Measurements from ENCODE around the gene TBC1D22B.

Gene TBC1D22B

GRCh38 chr6:37362101-37362828, 104.7 kb downstream of the TBC1D22B start:
- DNase-seq: no peak

DNA sequence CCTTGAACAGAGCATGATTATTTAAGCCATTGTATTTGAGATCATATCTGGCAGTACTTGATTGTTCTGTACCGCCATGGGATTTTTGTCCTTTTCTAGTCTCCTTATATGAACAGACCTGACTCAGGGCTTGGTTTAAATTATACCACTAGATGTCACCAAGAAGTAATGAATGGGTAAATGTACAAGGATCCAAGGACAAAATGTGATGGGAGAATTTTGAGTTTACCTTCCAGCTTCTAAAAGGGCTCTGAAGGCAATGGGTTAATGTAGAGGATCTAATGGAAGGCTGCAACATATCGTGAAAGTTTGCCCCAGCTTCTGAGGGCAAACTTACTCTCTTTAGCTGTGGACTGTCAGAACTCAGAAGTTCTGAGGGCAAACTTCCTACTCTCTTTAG, 108.2 kb downstream of the TBC1D22B start:
- no peak for DNase-seq

- no peak for DNase-seq
Measured at GRCh38 chr6:37366910-37367309, 109.3 kb downstream of the TBC1D22B start.

- DNase-seq: no peak
Measured at GRCh38 chr6:37368961-37369320, 111.4 kb downstream of the TBC1D22B start.

- no peak for DNase-seq
Measured at GRCh38 chr6:37369321-37370201, 112.0 kb downstream of the TBC1D22B start.

DNA sequence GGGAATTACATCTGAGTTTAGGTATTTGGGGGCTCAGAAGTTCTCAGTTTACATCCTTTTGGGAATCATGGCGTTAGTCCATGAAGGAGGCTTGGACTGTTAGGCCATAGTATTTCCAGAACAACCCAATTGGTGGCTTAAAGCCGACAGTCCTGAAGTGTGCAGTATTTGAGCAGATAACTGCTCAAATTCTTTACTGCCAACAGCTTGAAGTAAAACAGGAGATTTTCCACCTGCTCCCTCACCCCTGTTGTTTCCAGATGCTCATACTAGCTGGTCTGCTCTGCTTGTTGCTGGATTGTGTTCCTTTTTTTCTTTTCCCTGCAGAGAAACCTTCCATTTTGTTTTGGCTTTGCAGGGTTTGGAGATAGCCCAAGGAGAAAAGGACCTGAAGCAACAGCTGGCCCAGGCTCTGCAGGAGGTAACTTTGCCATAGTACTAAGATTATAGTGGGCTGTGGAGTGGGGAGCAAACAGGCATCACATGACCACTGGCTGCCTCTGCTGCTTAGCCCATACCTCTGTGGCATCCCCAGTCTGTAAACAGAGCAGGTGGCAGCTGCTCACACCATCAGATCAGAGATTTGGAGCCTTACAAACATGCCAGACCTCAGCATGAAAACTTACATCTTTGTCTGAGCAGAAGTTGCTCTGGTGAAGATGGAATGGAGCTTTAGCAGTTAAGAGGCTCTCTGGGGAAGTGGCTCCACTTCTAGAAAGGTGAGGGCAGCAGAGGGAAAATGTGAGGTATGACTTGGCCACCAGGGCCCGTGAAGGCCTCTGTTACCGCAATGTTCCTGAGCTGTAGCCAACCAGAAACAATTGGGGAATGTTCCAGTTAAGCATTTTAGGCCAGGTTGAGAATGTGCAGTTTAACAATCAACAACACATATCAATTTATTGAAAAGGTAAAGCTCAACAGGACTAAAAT, 113.8 kb downstream of the TBC1D22B start:
- DNase-seq: no peak

DNA sequence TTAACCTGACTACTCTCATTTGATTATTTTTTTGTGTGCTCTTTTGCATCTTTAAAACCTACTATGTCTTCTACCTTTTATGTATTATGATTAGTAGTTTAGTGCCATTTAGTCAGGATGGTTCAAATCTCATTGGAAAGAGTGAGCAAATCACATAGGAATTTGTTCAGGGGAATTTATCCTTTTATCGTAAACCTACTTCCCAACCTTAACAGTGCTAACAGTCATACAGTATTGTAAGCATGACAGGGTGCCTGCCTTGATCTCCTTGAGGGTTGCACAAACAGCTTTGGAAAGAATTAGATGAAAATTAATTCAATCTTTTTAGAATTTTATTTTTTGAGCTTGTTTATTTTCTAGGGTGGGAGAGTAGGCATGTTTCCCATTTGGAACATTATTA, 114.5 kb downstream of the TBC1D22B start:
- DNase-seq: no peak

DNA sequence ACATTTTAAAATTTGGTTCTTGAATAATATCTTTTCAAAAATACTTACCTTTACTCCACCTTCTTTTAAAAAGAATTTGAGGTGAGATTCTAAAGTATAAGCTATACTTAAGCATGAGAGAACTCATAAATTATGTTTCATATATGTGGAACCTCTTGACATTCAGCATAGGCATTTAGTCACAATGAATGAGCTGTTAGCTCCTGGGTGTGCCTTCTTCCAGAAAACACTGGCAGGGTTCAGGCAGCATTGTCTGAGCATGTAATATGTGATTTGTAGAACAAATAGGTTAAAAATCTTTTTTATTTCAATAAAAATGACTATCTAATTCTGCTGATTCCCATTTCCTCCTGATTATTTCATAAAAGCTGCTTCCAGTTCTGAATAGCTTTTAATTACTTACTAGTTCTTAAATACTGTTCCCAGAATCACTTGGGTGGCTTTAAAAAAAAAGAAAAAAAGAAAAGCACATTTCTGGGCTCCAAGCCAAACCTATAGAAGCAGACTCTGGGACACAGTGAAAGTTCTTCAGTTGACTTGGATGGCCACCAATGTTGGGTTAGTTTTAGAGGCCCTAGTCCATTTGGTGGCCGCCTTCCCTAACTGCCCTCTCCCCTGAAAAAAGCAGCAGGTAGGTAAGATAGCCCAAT, 116.4 kb downstream of the TBC1D22B start:
- DNase-seq: no peak

GRCh38 chr6:37375376-37375775, 117.8 kb downstream of the TBC1D22B start:
- DNase-seq: no peak

DNA sequence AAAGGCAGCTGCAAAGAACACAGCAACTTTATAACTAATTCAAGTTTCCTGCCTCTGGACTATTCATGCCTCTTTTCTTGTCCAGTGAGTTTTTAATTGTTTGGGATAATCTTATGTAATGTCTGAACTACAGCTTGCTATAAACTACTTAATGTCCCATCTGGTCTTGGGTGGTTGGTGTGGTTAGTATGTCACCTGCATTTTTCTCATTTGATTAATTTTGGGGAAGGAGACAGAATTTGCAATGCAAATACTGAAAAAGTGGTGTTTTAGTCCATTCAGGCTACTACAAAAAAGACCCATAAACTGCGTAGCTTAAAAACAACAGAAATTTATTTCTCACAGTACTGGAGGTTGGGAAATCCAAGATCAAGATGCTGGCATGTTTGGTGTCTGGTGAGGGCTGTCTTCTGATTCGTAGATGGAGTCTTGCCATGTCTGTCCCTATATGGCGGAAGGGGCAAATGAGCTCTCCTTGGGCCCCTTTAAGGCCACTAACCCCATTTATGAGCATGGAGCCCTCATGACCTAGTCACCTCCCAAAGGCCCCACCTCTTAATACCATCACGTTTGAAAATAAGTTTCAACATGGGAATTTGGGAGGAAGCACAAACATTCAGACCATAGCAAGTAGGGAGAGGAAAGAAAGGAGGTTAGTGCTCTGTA, 118.6 kb downstream of the TBC1D22B start:
- DNase-seq: no peak

DNA sequence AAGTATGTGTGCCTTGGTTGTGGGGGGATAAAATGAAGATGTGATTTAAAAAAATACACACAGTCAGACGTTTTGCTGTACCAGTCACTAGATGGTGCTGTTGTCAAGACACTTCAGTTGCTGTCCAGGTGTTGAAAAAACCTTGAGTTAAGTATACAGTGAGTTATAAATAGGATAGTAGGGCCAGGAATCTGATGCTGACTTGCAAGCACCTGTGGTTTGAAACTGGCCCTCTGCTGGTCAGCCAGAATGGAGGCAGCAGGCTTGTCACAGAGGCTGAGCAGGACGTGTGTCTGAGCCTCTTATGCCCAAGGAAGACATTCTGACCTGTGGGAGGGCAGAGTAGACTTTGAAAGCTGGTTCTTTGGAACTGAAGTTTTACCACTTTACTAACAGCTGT, 124.0 kb downstream of the TBC1D22B start:
- DNase-seq: no peak
